HepG2 (cell line): Measurements from ENCODE around the gene HEPACAM. TPM values are rescaled to one million over a fixed set of nuclear protein-coding genes. Genes with fewer than 3 reads are reported as not detected.
A peak's percentile ranks its signal among the peaks of the same experiment; 100 is the strongest.

Source experiments
- ASH2L ChIP-seq: fragments of 300-600, 200-600 bp; sonication (generic); IDR thresholded peaks from 2 replicates; pipeline ENCODE4 v1.7.0; 2017; ENCODE audit warnings: low read depth, mild to moderate bottlenecking, moderate library complexity, mixed read lengths, low read length; ENCODE audit not compliant: insufficient read length
- FOSL1 ChIP-seq: sonication (generic); formaldehyde crosslinking; IDR thresholded peaks from 2 replicates; pipeline ENCODE4 v1.9.0; 2021; ENCODE audit warnings: missing genetic modification reagents, borderline replicate concordance
- KDM5B ChIP-seq: sonication (generic); formaldehyde crosslinking; IDR thresholded peaks from 2 replicates; pipeline ENCODE4 v1.4.0; 2020; ENCODE audit warnings: missing genetic modification reagents, mild to moderate bottlenecking, borderline replicate concordance
- KMT2B ChIP-seq: IDR thresholded peaks from 2 replicates; pipeline ENCODE4 v1.6.1; 2016; ENCODE audit warnings: missing genetic modification reagents, missing compliant biosample characterization
- NKX3-1 ChIP-seq: sonication (generic); formaldehyde crosslinking; IDR thresholded peaks from 2 replicates; pipeline ENCODE4 v1.5.0; 2020; ENCODE audit warnings: missing genetic modification reagents
- RFX1 ChIP-seq: fragments of 450-650 bp; IDR thresholded peaks from 2 replicates; pipeline ENCODE4 v1.6.1; 2017
- SALL2 ChIP-seq: sonication (generic); formaldehyde crosslinking; IDR thresholded peaks from 2 replicates; pipeline ENCODE4 v1.8.1; 2023; ENCODE audit warnings: mild to moderate bottlenecking, missing genetic modification reagents, inconsistent platforms
- SOX5 ChIP-seq: IDR thresholded peaks from 2 replicates; pipeline ENCODE4 v1.6.1; 2016; ENCODE audit warnings: borderline replicate concordance
- SOX6 ChIP-seq, 2 experiments: fragments of 450-650 bp in 1 of 2; sonication (generic) in 1 of 2; formaldehyde crosslinking in 1 of 2; IDR thresholded peaks; 2 replicates each; pipeline versions ENCODE4 v1.4.0 to v1.6.1; 2017 to 2020; ENCODE audit warnings: antibody characterized with exemption in 1 of 2, mild to moderate bottlenecking in 1 of 2, missing genetic modification reagents in 1 of 2
- SP5 ChIP-seq: IDR thresholded peaks from 2 replicates; pipeline ENCODE4 v1.6.1; 2016; ENCODE audit warnings: low read depth, borderline replicate concordance
- TBX2 ChIP-seq: sonication (generic); formaldehyde crosslinking; IDR thresholded peaks from 2 replicates; pipeline ENCODE4 v1.5.0; 2020; ENCODE audit warnings: missing genetic modification reagents, mild to moderate bottlenecking, borderline replicate concordance
- ZFP36 ChIP-seq: fragments of 150-350 bp; IDR thresholded peaks from 2 replicates; pipeline ENCODE4 v1.6.1; 2018; ENCODE audit warnings: borderline replicate concordance, low read length, low read depth; ENCODE audit not compliant: partially characterized antibody
- ZFP36L2 ChIP-seq: sonication (generic); formaldehyde crosslinking; IDR thresholded peaks from 2 replicates; pipeline ENCODE4 v1.4.0; 2020; ENCODE audit warnings: missing genetic modification reagents
- ZFP37 ChIP-seq: sonication (generic); formaldehyde crosslinking; IDR thresholded peaks from 2 replicates; pipeline ENCODE4 v1.4.0; 2020; ENCODE audit warnings: missing genetic modification reagents, borderline replicate concordance
- ZKSCAN1 ChIP-seq: fragments of 150-350 bp; IDR thresholded peaks from 2 replicates; pipeline ENCODE4 v1.6.1; 2014; ENCODE audit warnings: low read length
- ZNF121 ChIP-seq: sonication (generic); formaldehyde crosslinking; IDR thresholded peaks from 2 replicates; pipeline ENCODE4 v1.5.0; 2020; ENCODE audit warnings: mild to moderate bottlenecking, missing genetic modification reagents
- ZNF34 ChIP-seq: sonication (generic); formaldehyde crosslinking; IDR thresholded peaks from 2 replicates; pipeline ENCODE4 v1.4.0; 2020; ENCODE audit warnings: mild to moderate bottlenecking, missing genetic modification reagents, borderline replicate concordance
- ZNF510 ChIP-seq: sonication (generic); formaldehyde crosslinking; IDR thresholded peaks from 2 replicates; pipeline ENCODE4 v1.4.0; 2020; ENCODE audit warnings: low read depth, mild to moderate bottlenecking, missing genetic modification reagents
- ZNF768 ChIP-seq: sonication (generic); formaldehyde crosslinking; IDR thresholded peaks from 2 replicates; pipeline ENCODE4 v1.4.0; 2020; ENCODE audit warnings: missing genetic modification reagents
- ZNF782 ChIP-seq: sonication (generic); formaldehyde crosslinking; IDR thresholded peaks from 2 replicates; pipeline ENCODE4 v1.4.0; 2020; ENCODE audit warnings: missing genetic modification reagents, mild to moderate bottlenecking, borderline replicate concordance
- ZSCAN30 ChIP-seq: sonication (generic); formaldehyde crosslinking; IDR thresholded peaks from 2 replicates; pipeline ENCODE4 v1.5.0; 2020; ENCODE audit warnings: mild to moderate bottlenecking, missing genetic modification reagents
- polyA plus RNA-seq, 8 experiments: library from polyadenylated mRNA; depleted of rRNA in 3 of 8; stranded (reverse) in 7 of 8; unstranded in 1 of 8; fragments of >200 nt; fragmentation: Illumina TruSeq in 4 of 8; extraction: Trizol in 4 of 8; gene quantifications; 2 replicates each; pipeline versions ENCODE4 v1.2.1 to v1.2.3, GENCODE V29; 2011 to 2016; ENCODE audit warnings: low read depth in 4 of 8, missing spikeins in 1 of 8, mixed read lengths in 1 of 8; ENCODE audit not compliant: insufficient read depth in 1 of 8
- total RNA-seq, 5 experiments: library from RNA; depleted of rRNA; stranded (reverse); fragments of >200 nt; fragmentation: Illumina TruSeq; extraction: Trizol; gene quantifications; 2 replicates each; pipeline ENCODE4 v1.2.3, GENCODE V29; 2016; ENCODE audit warnings: low read depth in 1 of 5
- TF ChIP-seq, protein P1 (sequence below): sonication (generic); formaldehyde crosslinking; conservative IDR thresholded peaks from 2 replicates; pipeline ENCODE4 v1.4.0; 2020; ENCODE audit warnings: mild to moderate bottlenecking, missing genetic modification reagents, moderate library complexity
- TF ChIP-seq, protein P2 (sequence below): sonication (generic); formaldehyde crosslinking; IDR thresholded peaks from 2 replicates; pipeline ENCODE4 v1.5.0; 2020; ENCODE audit warnings: mild to moderate bottlenecking, missing genetic modification reagents, borderline replicate concordance

Gene HEPACAM
- total and polyA plus RNA-seq, 2 of the 13 experiments (the other 11 are each of a cell fraction or from before 2014, with no cell fraction given) = 66.9 to 121 TPM

DNA sequence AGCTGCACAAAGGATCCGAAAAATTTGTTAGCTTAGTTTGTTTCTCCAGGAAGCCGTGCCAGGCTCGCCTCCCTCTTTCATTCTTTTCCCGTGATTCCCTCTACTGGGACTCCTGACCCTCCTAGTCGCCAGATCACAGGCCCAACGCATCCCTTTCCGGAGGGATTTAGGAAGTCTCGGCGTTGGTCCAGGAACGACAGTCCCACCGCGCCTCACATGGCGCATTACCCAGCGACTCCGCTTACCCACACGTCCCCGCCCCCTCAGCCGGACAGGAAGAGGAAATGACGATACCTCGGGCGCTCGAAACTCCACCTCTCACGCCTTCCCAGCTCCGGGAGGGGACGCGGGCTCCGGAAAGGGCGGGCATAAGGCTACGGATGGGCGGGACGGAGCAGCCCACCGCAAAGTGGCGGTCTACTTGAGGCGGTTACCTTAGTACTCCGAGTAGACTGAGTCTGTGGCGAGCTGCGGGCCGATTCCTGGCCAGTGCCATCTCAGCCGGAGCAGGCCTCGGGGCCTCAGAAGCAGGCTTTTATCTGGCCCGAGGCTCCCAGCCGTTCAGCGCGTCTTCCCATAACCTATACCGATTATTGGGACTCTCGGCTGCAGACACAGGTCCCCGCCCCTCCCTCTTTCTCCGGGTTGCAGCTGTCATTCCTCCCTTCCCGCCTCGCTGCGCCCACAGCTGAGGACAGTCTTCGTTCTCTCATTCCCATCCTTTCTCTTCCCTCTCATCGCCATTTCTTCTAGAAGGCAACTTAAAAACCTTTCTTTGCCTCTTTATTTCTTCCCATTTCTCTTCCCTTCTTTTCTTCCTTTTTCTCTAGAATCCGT, 18.1 kb upstream of the HEPACAM start, which contains the start of gene CCDC15 (continued):
- TF ChIP-seq, protein P1, sequence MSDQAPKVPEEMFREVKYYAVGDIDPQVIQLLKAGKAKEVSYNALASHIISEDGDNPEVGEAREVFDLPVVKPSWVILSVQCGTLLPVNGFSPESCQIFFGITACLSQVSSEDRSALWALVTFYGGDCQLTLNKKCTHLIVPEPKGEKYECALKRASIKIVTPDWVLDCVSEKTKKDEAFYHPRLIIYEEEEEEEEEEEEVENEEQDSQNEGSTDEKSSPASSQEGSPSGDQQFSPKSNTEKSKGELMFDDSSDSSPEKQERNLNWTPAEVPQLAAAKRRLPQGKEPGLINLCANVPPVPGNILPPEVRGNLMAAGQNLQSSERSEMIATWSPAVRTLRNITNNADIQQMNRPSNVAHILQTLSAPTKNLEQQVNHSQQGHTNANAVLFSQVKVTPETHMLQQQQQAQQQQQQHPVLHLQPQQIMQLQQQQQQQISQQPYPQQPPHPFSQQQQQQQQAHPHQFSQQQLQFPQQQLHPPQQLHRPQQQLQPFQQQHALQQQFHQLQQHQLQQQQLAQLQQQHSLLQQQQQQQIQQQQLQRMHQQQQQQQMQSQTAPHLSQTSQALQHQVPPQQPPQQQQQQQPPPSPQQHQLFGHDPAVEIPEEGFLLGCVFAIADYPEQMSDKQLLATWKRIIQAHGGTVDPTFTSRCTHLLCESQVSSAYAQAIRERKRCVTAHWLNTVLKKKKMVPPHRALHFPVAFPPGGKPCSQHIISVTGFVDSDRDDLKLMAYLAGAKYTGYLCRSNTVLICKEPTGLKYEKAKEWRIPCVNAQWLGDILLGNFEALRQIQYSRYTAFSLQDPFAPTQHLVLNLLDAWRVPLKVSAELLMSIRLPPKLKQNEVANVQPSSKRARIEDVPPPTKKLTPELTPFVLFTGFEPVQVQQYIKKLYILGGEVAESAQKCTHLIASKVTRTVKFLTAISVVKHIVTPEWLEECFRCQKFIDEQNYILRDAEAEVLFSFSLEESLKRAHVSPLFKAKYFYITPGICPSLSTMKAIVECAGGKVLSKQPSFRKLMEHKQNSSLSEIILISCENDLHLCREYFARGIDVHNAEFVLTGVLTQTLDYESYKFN (CRISPR knock-in tag) = peak; percentile 65
- TF ChIP-seq ZFP37 (CRISPR knock-in tag) (no peak), SOX5 (CRISPR knock-in tag) (peak; percentile 23; the same call in 1 of the 2 replicates), ZNF782 (peak; percentile 68; the same call in 1 of the 2 replicates), FOSL1 (CRISPR knock-in tag) (no peak), ZNF34 (no peak), ZFP36L2 (CRISPR knock-in tag) (no peak), ZNF510 (CRISPR knock-in tag) (no peak), NKX3-1 (CRISPR knock-in tag) (peak; percentile 40; the same call in 1 of the 2 replicates), KDM5B (CRISPR knock-in tag) (peak; percentile 76; the same call in 1 of the 2 replicates), RFX1 (no peak), SP5 (CRISPR knock-in tag) (peak; percentile 93), TBX2 (CRISPR knock-in tag) (peak; percentile 69), ASH2L (peak; percentile 82), KMT2B (peak; percentile 85), ZFP36 (no peak), ZNF121 (no peak), ZKSCAN1 (no peak), SOX6 (IDR thresholded peaks at IDR 0.05) (no peak), SOX6 (CRISPR knock-in tag; IDR thresholded peaks at IDR 0.05) (peak; percentile 64), ZNF768 (CRISPR knock-in tag) (peak; percentile 21; the same call in 1 of the 2 replicates), ZSCAN30 (CRISPR knock-in tag) (no peak), SALL2 (peak; percentile 91)
- TF ChIP-seq, protein P2, sequence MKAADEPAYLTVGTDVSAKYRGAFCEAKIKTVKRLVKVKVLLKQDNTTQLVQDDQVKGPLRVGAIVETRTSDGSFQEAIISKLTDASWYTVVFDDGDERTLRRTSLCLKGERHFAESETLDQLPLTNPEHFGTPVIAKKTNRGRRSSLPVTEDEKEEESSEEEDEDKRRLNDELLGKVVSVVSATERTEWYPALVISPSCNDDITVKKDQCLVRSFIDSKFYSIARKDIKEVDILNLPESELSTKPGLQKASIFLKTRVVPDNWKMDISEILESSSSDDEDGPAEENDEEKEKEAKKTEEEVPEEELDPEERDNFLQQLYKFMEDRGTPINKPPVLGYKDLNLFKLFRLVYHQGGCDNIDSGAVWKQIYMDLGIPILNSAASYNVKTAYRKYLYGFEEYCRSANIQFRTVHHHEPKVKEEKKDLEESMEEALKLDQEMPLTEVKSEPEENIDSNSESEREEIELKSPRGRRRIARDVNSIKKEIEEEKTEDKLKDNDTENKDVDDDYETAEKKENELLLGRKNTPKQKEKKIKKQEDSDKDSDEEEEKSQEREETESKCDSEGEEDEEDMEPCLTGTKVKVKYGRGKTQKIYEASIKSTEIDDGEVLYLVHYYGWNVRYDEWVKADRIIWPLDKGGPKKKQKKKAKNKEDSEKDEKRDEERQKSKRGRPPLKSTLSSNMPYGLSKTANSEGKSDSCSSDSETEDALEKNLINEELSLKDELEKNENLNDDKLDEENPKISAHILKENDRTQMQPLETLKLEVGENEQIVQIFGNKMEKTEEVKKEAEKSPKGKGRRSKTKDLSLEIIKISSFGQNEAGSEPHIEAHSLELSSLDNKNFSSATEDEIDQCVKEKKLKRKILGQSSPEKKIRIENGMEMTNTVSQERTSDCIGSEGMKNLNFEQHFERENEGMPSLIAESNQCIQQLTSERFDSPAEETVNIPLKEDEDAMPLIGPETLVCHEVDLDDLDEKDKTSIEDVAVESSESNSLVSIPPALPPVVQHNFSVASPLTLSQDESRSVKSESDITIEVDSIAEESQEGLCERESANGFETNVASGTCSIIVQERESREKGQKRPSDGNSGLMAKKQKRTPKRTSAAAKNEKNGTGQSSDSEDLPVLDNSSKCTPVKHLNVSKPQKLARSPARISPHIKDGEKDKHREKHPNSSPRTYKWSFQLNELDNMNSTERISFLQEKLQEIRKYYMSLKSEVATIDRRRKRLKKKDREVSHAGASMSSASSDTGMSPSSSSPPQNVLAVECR (CRISPR knock-in tag) = peak; percentile 99
